ENCODE results near the gene SZRD1. TPM values are rescaled to one million over a fixed set of nuclear protein-coding genes. Genes with fewer than 3 reads are reported as not detected.

The SZRD1 gene
- total RNA-seq, 1 experiment from 2014 or later, result 113 TPM

GRCh38 chr1:16402742-16403141 lies 35.7 kb downstream of the SZRD1 start:
- ChIA-PET POLR2A (interaction anchor here (0.7 to 1.1 kb wide), 2 partner anchors 34 to 36 kb away, joined by 3 to 4 read pairs; partner anchors contain the start of gene SZRD1), CTCF (interaction anchor here (0.7 to 1.3 kb wide), 4 partner anchors 9 to 913 kb away, joined by 3 to 5 read pairs (median 4); partner anchors contain the start of gene NECAP2)
- H3K9me3 Mint-ChIP-seq, result no peaks in the 10 kb centered on the region
- peaks cover 3% of the 10 kb centered on the region; the same call in 1 of the 2 replicates for H3K4me1 Mint-ChIP-seq
- ATAC-seq (no peak), DNase-seq (ENCODE audit: low spot score) (no peak)
- no peak overlapping the region for H3K4me3 Mint-ChIP-seq
- no peaks in the 10 kb centered on the region for H3K27me3 Mint-ChIP-seq (ENCODE audit: low read depth)
- H3K27ac Mint-ChIP-seq, result no peak overlapping the region
- no peaks in the 10 kb centered on the region for H3K36me3 Mint-ChIP-seq
- TF ChIP-seq TP53 (CRISPR knock-in tag; IDR thresholded peaks at IDR 0.05) (no peak), TCF7 (CRISPR knock-in tag; IDR thresholded peaks at IDR 0.05; ENCODE audit: low read depth) (no peak), FOXP4 (CRISPR knock-in tag; IDR thresholded peaks at IDR 0.05) (no peak), TEAD1 (CRISPR knock-in tag; IDR thresholded peaks at IDR 0.05) (no peak), PRRX2 (CRISPR knock-in tag; IDR thresholded peaks at IDR 0.05) (no peak), ZBTB21 (CRISPR knock-in tag; IDR thresholded peaks at IDR 0.05; ENCODE audit: borderline replicate concordance) (no peak), MLX (CRISPR knock-in tag; IDR thresholded peaks at IDR 0.05) (no peak), GRHL2 (CRISPR knock-in tag; IDR thresholded peaks at IDR 0.05; ENCODE audit: insufficient replicate concordance, severe bottlenecking) (no peak), FOXJ3 (CRISPR knock-in tag; IDR thresholded peaks at IDR 0.05; ENCODE audit: borderline replicate concordance) (no peak), ZNF416 (CRISPR knock-in tag; IDR thresholded peaks at IDR 0.05) (no peak), ZNF232 (CRISPR knock-in tag; IDR thresholded peaks at IDR 0.05) (no peak), FOXP1 (CRISPR knock-in tag; IDR thresholded peaks at IDR 0.05; ENCODE audit: borderline replicate concordance) (no peak), RELA (CRISPR knock-in tag; IDR thresholded peaks at IDR 0.05; ENCODE audit: borderline replicate concordance) (no peak), ZNF396 (CRISPR knock-in tag; IDR thresholded peaks at IDR 0.05; ENCODE audit: borderline replicate concordance) (no peak), MYBL2 (CRISPR knock-in tag; IDR thresholded peaks at IDR 0.05) (no peak)
- TF ChIP-seq, protein P1, sequence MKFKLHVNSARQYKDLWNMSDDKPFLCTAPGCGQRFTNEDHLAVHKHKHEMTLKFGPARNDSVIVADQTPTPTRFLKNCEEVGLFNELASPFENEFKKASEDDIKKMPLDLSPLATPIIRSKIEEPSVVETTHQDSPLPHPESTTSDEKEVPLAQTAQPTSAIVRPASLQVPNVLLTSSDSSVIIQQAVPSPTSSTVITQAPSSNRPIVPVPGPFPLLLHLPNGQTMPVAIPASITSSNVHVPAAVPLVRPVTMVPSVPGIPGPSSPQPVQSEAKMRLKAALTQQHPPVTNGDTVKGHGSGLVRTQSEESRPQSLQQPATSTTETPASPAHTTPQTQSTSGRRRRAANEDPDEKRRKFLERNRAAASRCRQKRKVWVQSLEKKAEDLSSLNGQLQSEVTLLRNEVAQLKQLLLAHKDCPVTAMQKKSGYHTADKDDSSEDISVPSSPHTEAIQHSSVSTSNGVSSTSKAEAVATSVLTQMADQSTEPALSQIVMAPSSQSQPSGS (CRISPR knock-in tag; IDR thresholded peaks at IDR 0.05; ENCODE audit: borderline replicate concordance, low read depth), result no peak
- TF ChIP-seq, protein P2, sequence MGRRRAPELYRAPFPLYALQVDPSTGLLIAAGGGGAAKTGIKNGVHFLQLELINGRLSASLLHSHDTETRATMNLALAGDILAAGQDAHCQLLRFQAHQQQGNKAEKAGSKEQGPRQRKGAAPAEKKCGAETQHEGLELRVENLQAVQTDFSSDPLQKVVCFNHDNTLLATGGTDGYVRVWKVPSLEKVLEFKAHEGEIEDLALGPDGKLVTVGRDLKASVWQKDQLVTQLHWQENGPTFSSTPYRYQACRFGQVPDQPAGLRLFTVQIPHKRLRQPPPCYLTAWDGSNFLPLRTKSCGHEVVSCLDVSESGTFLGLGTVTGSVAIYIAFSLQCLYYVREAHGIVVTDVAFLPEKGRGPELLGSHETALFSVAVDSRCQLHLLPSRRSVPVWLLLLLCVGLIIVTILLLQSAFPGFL (CRISPR knock-in tag; IDR thresholded peaks at IDR 0.05; ENCODE audit: borderline replicate concordance), result no peak
- TF ChIP-seq, protein P3, sequence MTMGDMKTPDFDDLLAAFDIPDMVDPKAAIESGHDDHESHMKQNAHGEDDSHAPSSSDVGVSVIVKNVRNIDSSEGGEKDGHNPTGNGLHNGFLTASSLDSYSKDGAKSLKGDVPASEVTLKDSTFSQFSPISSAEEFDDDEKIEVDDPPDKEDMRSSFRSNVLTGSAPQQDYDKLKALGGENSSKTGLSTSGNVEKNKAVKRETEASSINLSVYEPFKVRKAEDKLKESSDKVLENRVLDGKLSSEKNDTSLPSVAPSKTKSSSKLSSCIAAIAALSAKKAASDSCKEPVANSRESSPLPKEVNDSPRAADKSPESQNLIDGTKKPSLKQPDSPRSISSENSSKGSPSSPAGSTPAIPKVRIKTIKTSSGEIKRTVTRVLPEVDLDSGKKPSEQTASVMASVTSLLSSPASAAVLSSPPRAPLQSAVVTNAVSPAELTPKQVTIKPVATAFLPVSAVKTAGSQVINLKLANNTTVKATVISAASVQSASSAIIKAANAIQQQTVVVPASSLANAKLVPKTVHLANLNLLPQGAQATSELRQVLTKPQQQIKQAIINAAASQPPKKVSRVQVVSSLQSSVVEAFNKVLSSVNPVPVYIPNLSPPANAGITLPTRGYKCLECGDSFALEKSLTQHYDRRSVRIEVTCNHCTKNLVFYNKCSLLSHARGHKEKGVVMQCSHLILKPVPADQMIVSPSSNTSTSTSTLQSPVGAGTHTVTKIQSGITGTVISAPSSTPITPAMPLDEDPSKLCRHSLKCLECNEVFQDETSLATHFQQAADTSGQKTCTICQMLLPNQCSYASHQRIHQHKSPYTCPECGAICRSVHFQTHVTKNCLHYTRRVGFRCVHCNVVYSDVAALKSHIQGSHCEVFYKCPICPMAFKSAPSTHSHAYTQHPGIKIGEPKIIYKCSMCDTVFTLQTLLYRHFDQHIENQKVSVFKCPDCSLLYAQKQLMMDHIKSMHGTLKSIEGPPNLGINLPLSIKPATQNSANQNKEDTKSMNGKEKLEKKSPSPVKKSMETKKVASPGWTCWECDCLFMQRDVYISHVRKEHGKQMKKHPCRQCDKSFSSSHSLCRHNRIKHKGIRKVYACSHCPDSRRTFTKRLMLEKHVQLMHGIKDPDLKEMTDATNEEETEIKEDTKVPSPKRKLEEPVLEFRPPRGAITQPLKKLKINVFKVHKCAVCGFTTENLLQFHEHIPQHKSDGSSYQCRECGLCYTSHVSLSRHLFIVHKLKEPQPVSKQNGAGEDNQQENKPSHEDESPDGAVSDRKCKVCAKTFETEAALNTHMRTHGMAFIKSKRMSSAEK (CRISPR knock-in tag; IDR thresholded peaks at IDR 0.05; ENCODE audit: borderline replicate concordance), result no peak

Measured in WTC11 (cell line).